T-helper 1 cell treated with Interleukin-12 subunit alpha and Interleukin-12 subunit beta and Interleukin-4 antibody, amounts not matched to agents 30 μg/mL and 1 μg/mL, for 36 hours (primary cell): ENCODE data around the gene PPP3CA.

ENCODE experiments used
- H3K27ac Mint-ChIP-seq: one replicate; pipeline ENCODE4 v1.8.0; 2021; ENCODE audit warnings: mild to moderate bottlenecking, mixed read lengths
- H3K27me3 Mint-ChIP-seq: one replicate; pipeline ENCODE4 v1.8.0; 2021; ENCODE audit warnings: low read depth, mixed read lengths
- H3K36me3 Mint-ChIP-seq: one replicate; pipeline ENCODE4 v1.8.0; 2021; ENCODE audit warnings: low read depth, mixed read lengths
- H3K4me1 Mint-ChIP-seq: one replicate; pipeline ENCODE4 v1.8.0; 2021; ENCODE audit warnings: low read depth, mixed read lengths
- H3K4me3 Mint-ChIP-seq: one replicate; pipeline ENCODE4 v1.8.0; 2021; ENCODE audit warnings: mild to moderate bottlenecking, moderate library complexity, mixed read lengths
- H3K9me3 Mint-ChIP-seq: one replicate; pipeline ENCODE4 v1.8.0; 2021; ENCODE audit warnings: mixed read lengths

Gene PPP3CA

DNA sequence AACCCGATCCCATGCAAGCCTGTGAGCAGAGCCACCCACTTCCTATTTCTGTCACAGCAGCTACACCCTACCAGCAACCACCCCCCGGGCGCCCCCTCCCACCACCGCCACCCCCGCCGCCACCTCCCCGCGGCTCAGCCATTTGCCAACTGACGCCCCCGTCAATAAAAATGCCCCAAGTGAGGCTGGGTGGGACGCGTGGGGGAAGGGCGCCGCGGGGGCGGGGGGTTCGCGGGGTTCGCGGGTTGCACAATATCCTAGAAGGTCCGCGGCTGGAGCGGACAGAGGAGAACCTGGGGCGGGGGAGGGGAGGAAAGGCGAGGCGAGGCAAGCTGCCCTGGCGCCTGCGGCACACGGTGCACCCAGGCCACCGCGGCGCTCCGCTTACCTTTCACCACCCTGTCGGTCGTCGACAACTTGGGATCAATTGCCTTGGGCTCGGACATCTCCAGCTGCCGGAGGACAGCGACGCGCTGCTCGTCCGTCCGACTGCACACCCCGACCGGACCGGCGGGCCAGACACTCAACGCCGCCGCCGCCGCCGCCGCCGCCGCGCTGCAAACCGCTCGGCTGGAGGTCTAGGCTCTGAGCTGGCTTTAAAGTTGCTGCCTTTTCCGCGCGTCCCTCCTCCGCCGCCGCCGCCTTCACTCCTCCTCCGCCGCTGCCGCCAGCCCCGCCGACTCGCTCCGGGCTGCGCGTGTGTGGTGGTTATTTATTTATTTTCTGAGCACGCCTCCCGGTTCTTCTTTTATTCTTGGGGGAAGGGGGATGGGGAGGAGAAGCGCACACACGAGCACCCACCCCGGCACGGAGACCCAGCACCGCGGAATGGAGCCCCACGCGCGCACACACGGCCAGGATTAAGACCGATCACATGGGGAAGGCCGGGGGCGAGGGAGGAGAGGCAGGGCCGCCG lies 717 bp downstream of the PPP3CA start:
- Mint-ChIP-seq H3K27ac (peak overlapping the region; percentile 93), H3K4me1 (peaks cover 32% of the 10 kb centered on the region), H3K4me3 (peak overlapping the region; percentile 95), H3K9me3 (no peaks in the 10 kb centered on the region), H3K36me3 (no peaks in the 10 kb centered on the region), H3K27me3 (peaks cover 56% of the 10 kb centered on the region)

DNA sequence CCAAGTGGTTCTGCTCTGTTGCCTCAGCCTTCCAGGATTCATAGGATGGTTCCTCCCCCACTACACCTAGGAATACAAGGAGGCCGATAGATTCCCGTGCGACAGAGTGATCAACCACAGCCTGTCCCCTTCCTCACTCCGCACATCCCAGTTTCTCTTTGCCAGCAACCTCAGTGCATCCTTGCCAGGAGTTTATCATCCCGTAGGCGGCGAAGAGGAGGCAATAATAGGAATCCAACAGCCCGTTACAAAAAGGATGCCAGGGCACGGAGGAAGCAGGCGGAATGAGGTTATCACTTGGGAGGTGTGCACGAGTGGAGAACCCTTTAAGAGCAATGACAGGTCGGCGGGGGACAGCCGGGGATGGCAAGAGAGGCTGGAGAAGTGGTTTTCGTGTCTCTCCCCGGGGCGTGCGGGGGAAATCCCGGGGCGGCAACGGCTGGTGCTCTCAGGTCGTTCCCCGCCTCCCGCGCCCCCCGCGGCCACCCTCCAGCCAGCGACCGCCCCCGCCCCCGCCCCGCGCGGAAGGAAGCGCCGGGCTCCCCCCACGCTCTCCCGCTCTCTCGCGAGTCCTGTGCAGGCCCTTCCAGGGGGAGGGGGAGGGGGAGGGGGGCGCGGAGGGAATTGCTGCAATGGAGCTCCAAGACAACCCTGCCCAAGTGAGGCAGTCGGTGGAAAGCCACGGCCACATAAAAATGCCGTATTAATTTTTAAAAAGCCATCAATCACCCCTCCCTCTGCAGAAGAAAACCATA lies 1.6 kb downstream of the PPP3CA start:
- peak overlapping the region; percentile 73 for H3K27ac Mint-ChIP-seq
- peaks cover 32% of the 10 kb centered on the region for H3K4me1 Mint-ChIP-seq
- peak overlapping the region; percentile 95 for H3K4me3 Mint-ChIP-seq
- no peaks in the 10 kb centered on the region for H3K9me3 Mint-ChIP-seq
- no peaks in the 10 kb centered on the region for H3K36me3 Mint-ChIP-seq
- H3K27me3 Mint-ChIP-seq: peaks cover 54% of the 10 kb centered on the region

DNA sequence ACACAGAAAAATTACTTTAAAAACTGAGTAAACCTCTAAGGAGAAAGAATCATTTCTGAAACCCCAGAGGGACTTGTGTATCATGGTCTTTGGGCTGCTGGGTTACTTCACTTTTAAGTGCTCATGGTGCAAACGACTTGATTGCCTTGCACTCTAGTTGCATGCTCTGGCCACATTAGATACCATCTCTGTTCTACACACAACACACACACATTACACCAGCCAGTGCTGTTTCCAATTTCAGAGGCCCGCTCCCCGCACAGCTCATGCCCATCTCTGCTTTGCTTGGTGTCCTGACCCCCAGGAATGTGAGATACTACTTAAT lies 2.1 kb downstream of the PPP3CA start:
- peak overlapping the region; percentile 73 for H3K27ac Mint-ChIP-seq

DNA sequence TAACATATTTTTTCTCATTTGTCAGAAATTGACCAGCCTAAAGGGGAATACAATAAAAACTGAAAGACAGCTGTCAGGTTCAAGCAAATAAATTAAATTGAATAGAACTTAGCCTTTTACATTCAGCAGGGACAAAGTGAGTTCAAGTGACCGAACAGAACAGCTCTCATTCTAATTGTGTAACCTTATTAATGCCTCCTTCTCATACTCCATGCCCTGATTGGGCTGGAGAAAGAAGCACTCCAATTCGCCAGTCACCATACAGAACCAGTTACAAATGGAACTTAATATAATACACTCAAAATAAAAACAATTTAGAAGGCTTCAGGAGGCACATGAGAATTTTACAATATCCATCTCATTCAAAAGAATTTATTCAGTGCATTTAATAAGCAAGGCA lies 8.0 kb downstream of the PPP3CA start:
- H3K27ac Mint-ChIP-seq: no peak overlapping the region
- no peaks in the 10 kb centered on the region for H3K9me3 Mint-ChIP-seq
- H3K4me3 Mint-ChIP-seq: no peak overlapping the region
- peaks cover 15% of the 10 kb centered on the region for H3K4me1 Mint-ChIP-seq
- H3K36me3 Mint-ChIP-seq: peaks cover 6% of the 10 kb centered on the region
- peaks cover 25% of the 10 kb centered on the region for H3K27me3 Mint-ChIP-seq

More for the DNA sequence above, 2.1 kb downstream of the PPP3CA start:
- Mint-ChIP-seq H3K27me3 (peaks cover 54% of the 10 kb centered on the region), H3K4me3 (peak overlapping the region; percentile 92), H3K9me3 (no peaks in the 10 kb centered on the region), H3K4me1 (peaks cover 32% of the 10 kb centered on the region), H3K36me3 (no peaks in the 10 kb centered on the region)

DNA sequence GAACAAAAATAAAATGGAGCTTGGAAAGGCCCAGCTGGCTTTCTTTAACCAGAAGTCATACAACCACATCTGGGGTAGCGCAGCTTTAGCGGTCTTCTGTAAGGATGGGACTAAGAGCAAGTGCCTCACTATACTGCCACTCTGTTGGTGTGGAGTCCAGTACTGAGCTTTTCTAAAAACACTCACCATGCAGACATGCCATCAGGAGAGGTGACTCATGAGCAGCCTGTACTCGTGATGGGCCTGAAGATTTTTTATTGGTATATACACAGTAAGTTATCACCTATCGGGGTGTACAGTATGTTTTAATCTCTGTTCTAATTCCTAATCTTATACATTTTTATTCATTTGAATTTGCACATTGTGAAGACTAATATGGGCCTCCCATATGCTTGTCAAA lies 9.6 kb downstream of the PPP3CA start:
- Mint-ChIP-seq H3K36me3 (peaks cover 6% of the 10 kb centered on the region), H3K4me3 (no peak overlapping the region), H3K9me3 (no peaks in the 10 kb centered on the region), H3K27me3 (peaks cover 25% of the 10 kb centered on the region), H3K4me1 (peaks cover 9% of the 10 kb centered on the region), H3K27ac (no peak overlapping the region)

DNA sequence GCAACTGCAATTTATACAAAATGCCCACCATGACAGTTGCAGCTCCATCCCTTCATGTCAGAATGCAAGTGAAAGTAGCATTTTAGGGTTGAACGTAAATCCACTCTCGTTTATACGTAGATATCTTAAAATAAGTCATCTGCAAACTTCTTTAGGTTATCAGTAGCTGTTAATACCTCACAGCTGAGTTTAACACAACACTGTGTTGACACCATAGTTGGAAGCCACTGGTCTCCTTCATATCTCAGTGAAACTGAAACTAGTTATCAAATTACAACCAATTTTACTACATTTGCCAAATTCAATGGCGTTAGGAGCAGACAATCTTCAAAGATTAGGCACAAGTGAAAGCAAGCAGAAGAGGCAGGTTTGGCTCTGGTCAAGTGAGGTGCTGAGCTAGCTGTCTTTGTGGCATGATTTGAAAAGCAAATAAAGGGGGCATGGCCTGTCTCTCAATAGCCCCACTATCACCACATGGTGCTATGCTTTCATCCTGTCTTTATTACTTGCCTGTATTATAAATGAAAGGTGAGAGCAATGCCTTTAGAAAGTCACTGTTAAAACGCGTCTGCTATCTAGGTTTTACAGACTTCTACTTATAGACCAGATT lies 12.3 kb downstream of the PPP3CA start:
- H3K27me3 Mint-ChIP-seq: peaks cover 29% of the 10 kb centered on the region
- H3K27ac Mint-ChIP-seq: no peak overlapping the region
- peaks cover 8% of the 10 kb centered on the region for H3K36me3 Mint-ChIP-seq
- H3K4me3 Mint-ChIP-seq: no peak overlapping the region
- H3K9me3 Mint-ChIP-seq: no peaks in the 10 kb centered on the region
- peaks cover 9% of the 10 kb centered on the region for H3K4me1 Mint-ChIP-seq

DNA sequence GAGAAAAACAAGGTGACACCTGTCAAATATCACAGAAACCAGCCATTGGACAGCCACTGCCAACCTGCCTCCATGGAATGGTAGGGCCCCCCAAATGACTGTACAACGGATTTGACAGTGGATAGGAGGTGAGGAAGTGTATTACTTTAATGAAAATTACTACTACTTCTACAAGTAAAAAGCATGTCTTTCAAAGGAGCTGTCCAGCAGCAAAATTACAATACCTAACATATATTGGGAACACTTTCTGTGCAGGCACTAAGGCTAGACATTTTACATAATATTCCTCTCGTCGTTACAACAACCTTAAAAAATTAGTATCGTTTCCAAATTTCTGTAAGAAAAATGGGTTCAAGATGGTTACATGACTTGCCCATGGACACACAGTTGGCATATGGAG lies 14.9 kb downstream of the PPP3CA start:
- peaks cover 28% of the 10 kb centered on the region for H3K4me1 Mint-ChIP-seq
- no peak overlapping the region for H3K27ac Mint-ChIP-seq
- no peaks in the 10 kb centered on the region for H3K9me3 Mint-ChIP-seq
- peaks cover 23% of the 10 kb centered on the region for H3K27me3 Mint-ChIP-seq
- H3K4me3 Mint-ChIP-seq: no peak overlapping the region
- peaks cover 13% of the 10 kb centered on the region for H3K36me3 Mint-ChIP-seq

DNA sequence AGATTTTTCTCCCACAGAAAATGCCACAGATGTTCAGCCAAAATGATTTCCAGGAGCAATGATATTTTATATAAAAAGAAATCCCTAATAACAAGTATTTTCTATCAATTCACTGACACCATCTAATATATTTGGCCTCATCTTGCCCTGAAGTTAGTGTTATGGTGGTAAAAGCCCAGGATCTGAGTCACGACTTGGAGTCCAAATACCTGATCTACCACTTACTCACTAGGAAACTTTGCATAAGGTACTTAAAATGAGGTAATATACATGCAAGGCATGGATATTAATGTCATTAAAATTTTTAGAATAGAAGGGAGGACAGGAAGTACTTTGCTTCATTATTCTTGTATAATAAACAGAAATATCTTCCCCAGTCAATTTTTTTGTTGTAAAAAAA lies 16.3 kb downstream of the PPP3CA start:
- Mint-ChIP-seq H3K4me3 (no peak overlapping the region), H3K36me3 (peaks cover 16% of the 10 kb centered on the region), H3K4me1 (peaks cover 37% of the 10 kb centered on the region), H3K27ac (no peak overlapping the region), H3K9me3 (no peaks in the 10 kb centered on the region), H3K27me3 (peaks cover 31% of the 10 kb centered on the region)

DNA sequence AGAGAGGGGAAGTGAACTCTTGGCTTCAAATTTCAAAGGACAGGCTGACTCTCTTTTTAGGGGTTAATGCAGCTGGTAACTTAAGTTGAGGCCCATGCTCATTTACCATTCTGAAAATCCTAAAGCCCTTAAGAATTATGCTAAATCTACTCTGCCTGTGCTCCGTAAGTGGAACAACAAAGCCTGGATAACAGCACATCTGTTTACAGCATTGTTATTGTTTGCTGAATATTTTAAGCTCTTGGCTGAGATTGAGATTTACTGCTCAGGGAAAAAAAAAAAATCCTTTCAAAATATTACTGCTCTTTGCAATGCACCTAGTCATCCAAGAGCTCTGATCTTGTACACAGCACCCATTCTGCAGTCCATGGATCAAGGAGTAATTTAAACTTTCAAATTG lies 17.7 kb downstream of the PPP3CA start:
- H3K27ac Mint-ChIP-seq: no peak overlapping the region
- H3K4me3 Mint-ChIP-seq: no peak overlapping the region
- peaks cover 40% of the 10 kb centered on the region for H3K27me3 Mint-ChIP-seq
- H3K4me1 Mint-ChIP-seq: peaks cover 32% of the 10 kb centered on the region
- H3K9me3 Mint-ChIP-seq: no peaks in the 10 kb centered on the region
- peaks cover 18% of the 10 kb centered on the region for H3K36me3 Mint-ChIP-seq

DNA sequence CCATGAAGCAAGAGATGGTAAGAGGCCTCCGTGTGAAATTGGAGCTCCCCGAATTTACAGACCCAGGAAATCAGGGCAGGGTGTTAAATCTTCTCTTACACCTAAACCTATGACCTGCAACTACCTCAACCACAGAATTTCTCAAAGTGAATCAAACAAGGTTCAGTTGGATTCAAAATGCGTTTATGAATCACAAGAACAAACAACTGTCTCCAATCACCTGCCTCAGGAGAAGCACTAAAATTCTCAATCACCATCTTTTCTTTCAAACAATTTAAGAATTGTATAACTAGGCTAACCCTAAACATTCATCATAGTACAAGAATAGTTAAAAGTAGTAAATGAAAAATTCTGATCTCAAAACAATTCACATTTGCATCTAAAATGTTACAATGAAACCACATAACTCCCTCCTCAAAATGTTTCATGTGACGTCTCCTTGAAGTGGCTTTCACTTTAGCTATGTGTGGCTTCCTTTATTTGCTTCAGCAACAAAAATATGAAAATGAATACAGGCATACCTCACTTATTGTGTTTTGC lies 19.2 kb downstream of the PPP3CA start:
- H3K4me1 Mint-ChIP-seq: peaks cover 34% of the 10 kb centered on the region
- H3K27me3 Mint-ChIP-seq: peaks cover 50% of the 10 kb centered on the region
- peak overlapping the region; percentile 72 for H3K27ac Mint-ChIP-seq
- peaks cover 22% of the 10 kb centered on the region for H3K36me3 Mint-ChIP-seq
- no peaks in the 10 kb centered on the region for H3K9me3 Mint-ChIP-seq
- peak overlapping the region; percentile 17 for H3K4me3 Mint-ChIP-seq

DNA sequence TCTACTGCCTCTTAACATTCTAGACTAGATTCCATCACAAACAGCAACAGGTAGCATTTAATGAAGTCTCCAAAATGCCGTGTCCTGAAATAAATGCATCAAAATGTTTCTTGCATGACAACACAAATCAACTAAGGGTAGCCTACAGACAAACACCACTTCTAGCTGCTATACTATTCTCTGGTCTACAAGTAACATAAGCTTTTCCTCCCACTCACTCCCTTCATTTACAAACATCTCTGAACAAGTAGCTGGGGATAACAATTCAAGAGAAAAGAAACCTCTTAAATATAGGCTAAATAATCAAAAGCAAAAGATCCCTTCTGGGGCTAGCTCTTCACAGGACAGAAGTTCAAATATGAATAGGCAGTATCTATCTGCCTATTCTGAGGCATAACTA lies 20.8 kb downstream of the PPP3CA start:
- H3K4me3 Mint-ChIP-seq: no peak overlapping the region
- no peaks in the 10 kb centered on the region for H3K9me3 Mint-ChIP-seq
- peaks cover 32% of the 10 kb centered on the region for H3K4me1 Mint-ChIP-seq
- peaks cover 45% of the 10 kb centered on the region for H3K27me3 Mint-ChIP-seq
- peaks cover 21% of the 10 kb centered on the region for H3K36me3 Mint-ChIP-seq
- H3K27ac Mint-ChIP-seq: no peak overlapping the region

DNA sequence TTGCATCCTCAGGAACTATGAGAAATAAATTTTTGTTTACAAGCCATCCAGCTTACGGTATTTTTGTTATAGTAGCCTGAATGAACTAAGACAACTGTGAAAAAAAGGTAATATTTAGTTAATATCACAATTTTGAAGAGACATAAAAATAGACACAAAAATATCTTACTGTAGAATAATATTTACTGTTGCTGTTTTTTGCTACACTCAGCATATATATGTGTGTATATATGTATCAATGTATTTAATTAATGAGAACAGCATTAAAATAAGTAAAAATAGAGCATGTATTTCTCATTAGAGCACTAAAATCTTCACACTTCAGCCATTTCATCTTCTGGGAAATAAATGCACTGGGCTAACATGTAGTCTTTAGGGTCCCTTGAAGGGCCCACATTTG lies 24.6 kb downstream of the PPP3CA start:
- no peak overlapping the region for H3K27ac Mint-ChIP-seq
- H3K36me3 Mint-ChIP-seq: peaks cover 14% of the 10 kb centered on the region
- H3K4me3 Mint-ChIP-seq: no peak overlapping the region
- H3K9me3 Mint-ChIP-seq: no peaks in the 10 kb centered on the region
- peaks cover 18% of the 10 kb centered on the region for H3K4me1 Mint-ChIP-seq
- peaks cover 47% of the 10 kb centered on the region for H3K27me3 Mint-ChIP-seq

DNA sequence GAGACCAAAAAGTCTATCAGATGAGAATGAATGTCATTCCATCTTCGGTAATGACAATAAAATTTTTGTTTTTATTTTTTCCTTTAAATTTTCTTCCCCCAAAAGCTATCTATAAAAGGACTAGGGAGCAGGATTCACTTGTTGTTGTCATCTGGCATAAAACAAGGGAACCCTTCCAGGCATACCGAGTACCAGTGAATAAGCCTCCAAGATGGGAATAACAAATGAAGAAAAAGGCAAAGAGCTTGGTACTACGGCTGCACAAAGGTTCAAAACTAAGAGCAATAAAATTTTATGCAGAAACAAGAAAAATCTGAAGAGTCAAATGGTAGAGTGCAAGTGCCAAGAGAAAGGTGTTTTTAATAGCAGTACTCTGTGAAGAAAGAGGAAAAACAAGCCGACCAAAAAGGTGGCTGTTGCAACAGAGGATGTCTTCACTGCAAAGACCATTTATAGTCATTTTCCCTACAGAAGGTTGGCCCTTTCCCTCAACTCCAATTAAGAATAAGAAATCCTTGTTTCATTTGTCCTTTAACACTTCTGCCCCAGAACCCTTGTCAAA lies 25.8 kb downstream of the PPP3CA start:
- peaks cover 13% of the 10 kb centered on the region for H3K36me3 Mint-ChIP-seq
- no peak overlapping the region for H3K27ac Mint-ChIP-seq
- H3K27me3 Mint-ChIP-seq: peaks cover 51% of the 10 kb centered on the region
- H3K9me3 Mint-ChIP-seq: no peaks in the 10 kb centered on the region
- H3K4me1 Mint-ChIP-seq: peaks cover 10% of the 10 kb centered on the region
- H3K4me3 Mint-ChIP-seq: no peak overlapping the region

DNA sequence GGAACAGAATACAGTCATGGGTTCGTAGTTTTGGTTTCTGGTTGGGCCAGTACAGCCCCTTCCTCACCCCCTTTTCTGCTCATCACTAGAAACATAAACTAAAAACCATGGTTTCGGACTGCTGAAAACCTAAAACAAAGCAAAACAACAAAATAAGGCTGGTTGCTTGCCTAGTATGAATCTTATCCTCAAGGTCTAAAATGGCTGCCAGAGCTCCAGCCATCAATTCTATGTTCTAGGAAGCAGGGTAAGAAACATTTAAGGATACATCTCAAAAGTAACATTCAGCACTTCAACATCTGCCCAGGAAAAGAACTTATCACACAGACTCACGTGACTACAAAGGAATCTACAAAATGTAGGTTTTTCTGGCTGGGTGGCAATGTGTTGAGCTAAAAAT lies 31.5 kb downstream of the PPP3CA start:
- Mint-ChIP-seq H3K27ac (no peak overlapping the region), H3K36me3 (no peaks in the 10 kb centered on the region), H3K4me1 (peaks cover 3% of the 10 kb centered on the region), H3K9me3 (peaks cover 8% of the 10 kb centered on the region), H3K27me3 (peaks cover 21% of the 10 kb centered on the region), H3K4me3 (no peak overlapping the region)
